ENCODE data around the gene CHSY1. TPM values are rescaled to one million over a fixed set of nuclear protein-coding genes. Genes with fewer than 3 reads are reported as not detected.

CHSY1 gene
- total and polyA plus RNA-seq, 10 of the 15 experiments (the other 5 are each of a cell fraction or from before 2014, with no cell fraction given) = 1.4 to 31.2 (median 10.5) TPM

DNA sequence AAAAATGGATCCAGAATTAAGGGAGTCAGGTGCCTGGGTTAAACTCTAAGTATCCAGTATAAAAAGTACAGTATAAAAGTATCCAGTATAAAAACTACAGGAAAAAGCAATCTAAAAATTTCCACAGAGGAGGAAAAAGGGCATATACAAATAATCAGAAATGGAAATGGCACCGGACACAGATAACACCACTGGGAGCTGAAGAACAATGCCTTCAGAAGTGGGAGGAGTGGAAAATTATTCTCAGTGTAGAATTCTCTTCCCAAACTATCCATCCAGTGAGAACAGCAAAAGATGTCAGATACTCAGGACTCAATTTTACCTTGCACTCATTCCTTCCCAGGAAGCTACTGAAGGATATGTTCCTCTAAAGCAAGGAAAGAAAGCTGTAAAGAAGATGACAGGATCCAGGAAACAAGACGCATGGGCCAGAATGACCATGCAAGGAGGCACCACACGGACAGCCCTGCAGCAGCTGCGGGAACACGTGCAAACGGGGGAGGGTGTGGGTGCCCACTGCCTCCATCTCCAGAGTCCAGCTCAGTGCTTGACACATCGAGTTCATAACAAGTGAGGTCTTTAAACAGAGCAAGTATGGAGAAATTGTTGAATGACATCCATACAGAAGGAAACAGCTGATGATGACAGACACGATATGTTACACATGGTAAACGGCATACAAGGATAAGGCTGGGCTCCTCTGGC, 68.5 kb downstream of the CHSY1 start:
- 98% methylated on average over 9 of the region's 9 CpGs for WGBS (ENCODE audit: insufficient coverage, insufficient replicate concordance, low lambda C conversion rate, missing lambda C conversion rate)
- H3K79me2 ChIP-seq (ENCODE audit: control insufficient read depth, insufficient read depth, low read length) = peaks cover 37% of the 10 kb centered on the region

More for the DNA sequence above, 68.5 kb downstream of the CHSY1 start:
- Histone ChIP-seq H3K4me3 (no peak overlapping the region), H3K27me3 (replicated peaks in 1 of 2; ENCODE audit: control insufficient read depth in 2 of 2, insufficient read depth in 2 of 2, low read length in 1 of 2) (no peaks in the 10 kb centered on the region), H3K27ac (ENCODE audit: control insufficient read depth, insufficient read depth) (no peak overlapping the region), H2AFZ (ENCODE audit: control insufficient read depth, low read depth, low read length) (no peak overlapping the region), H3K9ac (ENCODE audit: control insufficient read depth, insufficient read depth, low read length) (no peak overlapping the region), H3K36me3 (ENCODE audit: control insufficient read depth in 2 of 2, insufficient read depth in 2 of 2, low read length in 1 of 2) (peaks cover 3 to 13% of the 10 kb centered on the region in 2 experiments; a peak in 3 of 4 replicates), H3K4me1 (ENCODE audit: control insufficient read depth, insufficient read depth, low read length) (peaks cover 3% of the 10 kb centered on the region; the same call in 1 of the 2 replicates), H3K9me3 (replicated peaks; ENCODE audit: control insufficient read depth, insufficient read depth, low read length) (no peaks in the 10 kb centered on the region; the same call in 2 of the 3 replicates), H3K4me2 (ENCODE audit: control insufficient read depth, insufficient read depth) (no peak overlapping the region), H4K20me1 (ENCODE audit: control insufficient read depth, insufficient read depth) (no peaks in the 10 kb centered on the region)
- TF ChIP-seq, protein P1, sequence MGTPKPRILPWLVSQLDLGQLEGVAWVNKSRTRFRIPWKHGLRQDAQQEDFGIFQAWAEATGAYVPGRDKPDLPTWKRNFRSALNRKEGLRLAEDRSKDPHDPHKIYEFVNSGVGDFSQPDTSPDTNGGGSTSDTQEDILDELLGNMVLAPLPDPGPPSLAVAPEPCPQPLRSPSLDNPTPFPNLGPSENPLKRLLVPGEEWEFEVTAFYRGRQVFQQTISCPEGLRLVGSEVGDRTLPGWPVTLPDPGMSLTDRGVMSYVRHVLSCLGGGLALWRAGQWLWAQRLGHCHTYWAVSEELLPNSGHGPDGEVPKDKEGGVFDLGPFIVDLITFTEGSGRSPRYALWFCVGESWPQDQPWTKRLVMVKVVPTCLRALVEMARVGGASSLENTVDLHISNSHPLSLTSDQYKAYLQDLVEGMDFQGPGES (IDR thresholded peaks at IDR 0.05) = no peak
- TF ChIP-seq POLR2AphosphoS2 (IDR thresholded peaks at IDR 0.05; ENCODE audit: low read depth, low read length) (no peak), RAD51 (IDR thresholded peaks at IDR 0.05) (no peak), CHD2 (IDR thresholded peaks at IDR 0.05; ENCODE audit: borderline replicate concordance, low read depth, low read length) (no peak), DPF2 (IDR thresholded peaks at IDR 0.05) (no peak), SPI1 (IDR thresholded peaks at IDR 0.05; ENCODE audit: borderline replicate concordance, insufficient read depth, low read depth, low read length) (no peak), ZNF274 (IDR thresholded peaks at IDR 0.05; ENCODE audit: insufficient read depth, insufficient read length) (no peak), TCF12 (IDR thresholded peaks at IDR 0.05; ENCODE audit: low read depth, low read length) (no peak)
- TF ChIP-seq, protein P2, sequence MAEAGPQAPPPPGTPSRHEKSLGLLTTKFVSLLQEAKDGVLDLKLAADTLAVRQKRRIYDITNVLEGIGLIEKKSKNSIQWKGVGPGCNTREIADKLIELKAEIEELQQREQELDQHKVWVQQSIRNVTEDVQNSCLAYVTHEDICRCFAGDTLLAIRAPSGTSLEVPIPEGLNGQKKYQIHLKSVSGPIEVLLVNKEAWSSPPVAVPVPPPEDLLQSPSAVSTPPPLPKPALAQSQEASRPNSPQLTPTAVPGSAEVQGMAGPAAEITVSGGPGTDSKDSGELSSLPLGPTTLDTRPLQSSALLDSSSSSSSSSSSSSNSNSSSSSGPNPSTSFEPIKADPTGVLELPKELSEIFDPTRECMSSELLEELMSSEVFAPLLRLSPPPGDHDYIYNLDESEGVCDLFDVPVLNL (IDR thresholded peaks at IDR 0.05; ENCODE audit: low read depth, low read length) = no peak
- ChIA-PET CTCF (interaction anchor here (0.7 to 1.4 kb wide), 5 partner anchors 9 to 69 kb away, joined by 3 to 7 read pairs (median 3); partner anchors contain the start of gene CHSY1), POLR2A (interaction anchor here (2.1 kb wide), 1 partner anchor 65 kb away, joined by 6 read pairs; no protein-coding TSS in a partner anchor), RAD21 (ENCODE audit: unreplicated experiment) (interaction anchor here (0.6 to 1.7 kb wide), 2 partner anchors 27 to 48 kb away, joined by 3 to 4 read pairs; no protein-coding TSS in a partner anchor), SMC1A (ENCODE audit: uncharacterized antibody, unreplicated experiment) (interaction anchor here (0.6 to 1.8 kb wide), 2 partner anchors 9 to 62 kb away, joined by 3 to 5 read pairs; no protein-coding TSS in a partner anchor)
- in situ Hi-C loops (cut with MboI) (no loop called here), intact Hi-C loops (cut with micrococcal nuclease; ENCODE audit: unreplicated experiment) (no loop called here)
- no peak for ATAC-seq
- DNase-seq (ENCODE audit: low read depth, low spot score) = no peak
- BruUV-seq (replicated peaks) = no TSS peak
- FAIRE-seq = no peak

Data from GM12878 (cell line).